ENCODE results near the gene NUDT7.

Gene NUDT7

GRCh38 chr16:77722309-77723107 is at the start of gene NUDT7:
NUDT7 (plus strand) TSS chr16:77722514; CDS start chr16:77722583, 69 bp downstream.
- peak; percentile 96 for DNase-seq

- DNase-seq, result no peak
Measured at GRCh38 chr16:77674888-77675287, 47.4 kb upstream of the NUDT7 start.

GRCh38 chr16:77675464-77676324 is 46.6 kb upstream of the NUDT7 start:
- DNase-seq, result peak; percentile 66

- DNase-seq, result no peak
Measured at GRCh38 chr16:77677129-77677528, 45.2 kb upstream of the NUDT7 start.

- no peak for DNase-seq
Measured at GRCh38 chr16:77679391-77679790, 42.9 kb upstream of the NUDT7 start.

- peak; percentile 1 for DNase-seq
Measured at GRCh38 chr16:77679901-77680300, 42.4 kb upstream of the NUDT7 start.

GRCh38 chr16:77680496-77680895 is 41.8 kb upstream of the NUDT7 start:
- DNase-seq, result no peak

GRCh38 chr16:77682586-77682985 is 39.7 kb upstream of the NUDT7 start:
- no peak for DNase-seq

GRCh38 chr16:77683397-77684180 is 38.7 kb upstream of the NUDT7 start:
- DNase-seq, result no peak

GRCh38 chr16:77684181-77684526 is 38.2 kb upstream of the NUDT7 start:
- DNase-seq, result no peak

- DNase-seq, result no peak
Measured at GRCh38 chr16:77686385-77686784, 35.9 kb upstream of the NUDT7 start.

- DNase-seq, result no peak
Measured at GRCh38 chr16:77689971-77690370, 32.3 kb upstream of the NUDT7 start.

- no peak for DNase-seq
Measured at GRCh38 chr16:77690416-77690815, 31.9 kb upstream of the NUDT7 start.

- DNase-seq, result no peak
Measured at GRCh38 chr16:77692612-77693011, 29.7 kb upstream of the NUDT7 start.

GRCh38 chr16:77696149-77696548 is 26.2 kb upstream of the NUDT7 start:
- DNase-seq, result no peak

- no peak for DNase-seq
Measured at GRCh38 chr16:77700846-77701245, 21.5 kb upstream of the NUDT7 start.

- DNase-seq, result no peak
Measured at GRCh38 chr16:77705351-77705750, 17.0 kb upstream of the NUDT7 start.

- DNase-seq, result no peak
Measured at GRCh38 chr16:77711179-77711578, 11.1 kb upstream of the NUDT7 start.

GRCh38 chr16:77711775-77712174 is 10.5 kb upstream of the NUDT7 start:
- no peak for DNase-seq

- no peak for DNase-seq
Measured at GRCh38 chr16:77715145-77715544, 7.2 kb upstream of the NUDT7 start.

- DNase-seq, result no peak
Measured at GRCh38 chr16:77721752-77722308, 484 bp upstream of the NUDT7 start.

- DNase-seq, result peak; percentile 20
Measured at GRCh38 chr16:77723108-77723514, 797 bp downstream of the NUDT7 start.

- DNase-seq, result no peak
Measured at GRCh38 chr16:77724174-77724573, 1.9 kb downstream of the NUDT7 start.

Measured in CD4-positive, alpha-beta T cell treated with Interleukin-12 subunit alpha and Interleukin-12 subunit beta, for 1 hour (primary cell).